Stimulated activated naive CD8-positive, alpha-beta T cell treated with anti-CD3 and anti-CD28 coated beads, Interleukin-15, Interleukin-2, amounts not matched to agents 100 U/mL and 50 U/mL, for 24 hours (primary cell): ENCODE data around the gene DCAF11.

ENCODE experiments used
- ATAC-seq: fragments of 150-1000 bp; cut with Tn5 transposase; one replicate; pipeline ENCODE4 v1.10.0; 2021
- DNase-seq: peaks from one replicate; pipeline ENCODE4 v3.0.0; 2021

The DCAF11 gene

DNA sequence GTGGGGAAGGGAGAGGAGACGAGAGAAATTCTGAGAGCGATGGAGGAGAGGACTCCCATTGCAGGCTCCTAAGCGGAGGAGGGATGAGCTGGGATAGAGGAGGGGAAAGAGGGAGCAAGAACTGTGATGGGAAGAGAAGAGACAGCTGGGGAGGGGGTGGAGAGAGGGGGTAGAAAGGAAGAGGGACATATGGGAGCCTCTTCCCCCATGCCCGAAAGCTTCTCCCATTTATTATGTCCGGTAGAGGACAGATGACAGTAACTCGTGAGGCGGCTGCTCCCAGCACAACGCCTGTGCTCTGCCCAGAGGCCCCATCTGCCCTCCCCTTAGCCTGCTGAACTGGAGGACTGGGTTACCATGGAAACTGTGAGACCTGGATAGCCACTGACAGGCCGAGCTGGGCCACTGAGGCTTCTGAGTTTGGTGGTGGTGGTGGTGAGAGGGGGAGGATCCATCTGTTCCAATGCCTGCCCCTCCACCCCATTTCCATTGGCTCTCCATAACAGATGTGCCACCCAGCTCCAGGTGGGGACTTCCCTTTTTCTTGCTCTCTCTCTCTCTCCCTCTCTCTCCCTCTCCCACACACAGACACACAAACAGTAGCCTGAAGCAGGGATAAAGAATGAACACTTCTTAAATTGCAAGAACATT, 35.0 kb upstream of the DCAF11 start:
- ATAC-seq, result no peak
- no peak for DNase-seq

DNA sequence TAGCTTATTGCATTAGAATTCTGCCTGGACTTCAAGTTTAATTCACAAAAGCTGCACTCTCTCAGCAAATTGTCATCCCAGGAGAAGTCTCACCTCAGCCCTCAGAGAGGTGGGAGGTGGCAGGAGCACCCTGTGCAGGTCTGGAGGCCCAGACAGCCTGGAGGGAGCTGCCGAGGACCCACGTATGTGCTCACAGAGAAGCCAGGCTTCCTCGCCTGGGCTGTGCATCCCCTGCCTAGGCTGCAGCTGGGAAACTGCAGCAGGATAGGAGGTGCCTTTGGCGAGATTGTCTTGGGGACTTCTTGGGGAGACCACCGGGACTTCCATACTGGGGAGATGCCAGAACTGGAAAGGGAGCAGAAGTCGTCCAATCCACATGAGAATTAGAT, 34.4 kb upstream of the DCAF11 start:
- no peak for ATAC-seq

GRCh38 chr14:24080888-24081738, 33.5 kb upstream of the DCAF11 start:
- DNase-seq (peak; percentile 73), ATAC-seq (peak; percentile 92)

More for the DNA sequence above, 34.4 kb upstream of the DCAF11 start:
- no peak for DNase-seq

DNA sequence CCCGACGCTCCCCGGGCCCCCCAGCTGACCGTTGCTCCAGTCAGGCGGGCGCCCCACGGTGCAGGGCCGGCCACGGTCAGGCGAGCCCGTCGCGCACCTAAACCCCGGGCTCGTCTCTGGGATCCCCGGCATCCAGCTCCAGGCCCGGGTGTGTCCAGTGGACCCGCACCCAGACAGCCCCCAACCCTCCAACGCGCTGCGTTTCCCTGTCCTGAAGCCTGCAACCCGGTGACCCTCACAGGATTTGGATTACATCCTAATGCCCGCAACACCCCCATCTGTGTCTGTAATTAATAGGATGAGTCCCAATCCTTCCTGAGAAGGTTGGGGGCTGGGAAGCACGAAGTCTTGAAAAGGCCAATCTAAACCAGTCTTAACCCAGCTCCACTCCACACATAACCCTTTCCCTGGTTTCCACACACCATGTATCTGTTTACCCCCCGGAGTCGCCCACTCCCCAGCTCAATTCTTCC, 32.8 kb upstream of the DCAF11 start:
- DNase-seq (no peak), ATAC-seq (no peak)

GRCh38 chr14:24082411-24083080, 32.0 kb upstream of the DCAF11 start:
- DNase-seq (no peak), ATAC-seq (no peak)

DNA sequence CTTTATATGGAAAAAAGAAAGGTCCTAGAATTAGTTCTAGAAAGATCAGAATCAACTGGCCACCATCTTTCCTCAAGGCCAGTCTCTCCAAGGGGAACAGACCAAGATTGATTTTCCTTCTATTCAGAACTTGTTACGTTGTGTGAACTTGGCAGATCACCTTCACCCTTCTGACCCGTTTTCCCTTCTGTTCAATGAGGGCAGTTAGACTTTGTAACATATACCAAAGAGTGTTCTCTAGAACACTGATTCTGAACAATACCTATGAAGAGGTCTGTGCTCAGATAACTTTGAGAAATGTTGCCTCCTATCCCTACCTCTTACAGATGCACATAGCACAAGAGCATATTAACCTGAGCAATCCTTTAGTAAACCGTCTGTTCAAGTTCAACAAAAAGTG, 31.1 kb upstream of the DCAF11 start:
- DNase-seq, result no peak
- ATAC-seq, result no peak

- DNase-seq (no peak), ATAC-seq (no peak)
These were observed 30.1 kb upstream of the DCAF11 start for GRCh38 chr14:24084440-24084839.

DNA sequence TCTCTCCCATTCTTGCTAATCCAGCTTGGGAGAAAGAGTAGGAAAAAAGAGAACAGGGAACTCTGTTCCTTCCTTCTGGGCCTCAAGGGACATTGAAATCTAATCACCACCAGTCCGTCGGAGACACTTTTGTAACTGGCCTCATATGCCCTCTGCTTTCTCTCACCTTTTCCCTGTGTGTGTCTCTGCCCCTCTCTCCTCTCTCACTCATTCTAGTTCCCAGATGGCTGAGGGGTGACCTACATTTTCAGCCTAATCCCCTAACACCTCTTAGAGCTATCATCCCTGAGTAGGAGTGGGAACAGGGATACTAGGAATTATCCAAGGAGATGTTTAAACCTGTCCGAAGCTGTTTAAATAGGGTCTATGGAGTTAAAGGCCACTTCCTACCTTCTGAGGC, 29.4 kb upstream of the DCAF11 start:
- DNase-seq, result no peak
- ATAC-seq, result no peak

DNA sequence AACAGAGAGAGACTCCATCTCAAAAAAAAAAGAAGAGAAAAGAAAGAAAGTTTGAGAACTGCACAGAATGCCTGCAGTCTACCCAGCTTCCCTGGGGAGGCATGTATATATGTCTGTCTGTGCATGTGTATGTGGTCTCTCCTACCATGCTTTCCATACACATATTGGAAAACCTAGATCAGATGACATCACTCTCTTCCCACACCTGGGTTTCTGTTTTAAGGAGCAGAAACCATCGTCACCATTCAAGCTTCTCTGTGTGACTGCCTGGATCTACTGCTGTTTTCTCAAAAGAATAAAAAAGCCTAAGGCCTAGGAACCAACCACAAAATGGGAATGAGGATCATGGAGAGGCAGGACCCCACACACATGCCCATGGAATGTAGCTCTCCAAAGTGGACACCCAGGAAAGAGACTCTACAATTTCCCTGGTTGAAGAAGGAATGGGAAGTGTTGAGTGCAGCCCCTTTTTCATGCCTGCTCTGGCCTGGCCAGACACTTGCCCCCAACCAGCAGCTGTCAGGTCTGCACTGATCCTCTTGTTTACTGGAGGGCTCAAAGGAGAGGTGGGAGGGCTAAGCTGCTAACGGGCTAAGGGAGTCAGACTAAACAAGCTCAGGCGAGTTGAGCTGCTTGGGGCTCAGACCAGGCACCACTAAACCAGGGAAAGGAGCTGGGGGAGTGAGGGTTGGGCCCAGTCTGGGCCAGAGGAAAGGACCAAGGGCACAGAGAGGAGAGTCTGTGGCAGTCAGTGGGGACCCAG, 28.2 kb upstream of the DCAF11 start:
- no peak for ATAC-seq

GRCh38 chr14:24087004-24087403, 27.6 kb upstream of the DCAF11 start:
- no peak for ATAC-seq
- no peak for DNase-seq

More for the DNA sequence above, 28.2 kb upstream of the DCAF11 start:
- no peak for DNase-seq

DNA sequence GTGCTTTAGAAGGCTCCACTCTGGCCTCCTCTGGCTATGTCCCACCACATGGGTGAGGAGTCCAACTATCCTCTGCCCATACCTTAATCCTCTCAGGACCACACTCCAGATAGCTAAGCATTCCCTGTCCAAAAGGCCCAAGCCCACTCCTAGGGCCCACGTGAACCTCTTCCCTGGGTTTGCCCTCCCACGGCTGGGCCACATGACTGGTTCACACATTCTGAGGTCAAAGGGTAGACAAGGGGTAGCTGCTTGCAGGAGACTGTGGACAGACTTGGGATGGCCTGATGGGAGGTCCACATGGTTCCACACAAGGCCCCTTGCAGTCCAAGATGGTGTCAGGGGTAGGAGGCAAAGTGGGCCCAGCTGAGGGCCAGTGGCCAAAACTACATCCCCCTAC, 26.5 kb upstream of the DCAF11 start:
- ATAC-seq (no peak), DNase-seq (no peak)

DNA sequence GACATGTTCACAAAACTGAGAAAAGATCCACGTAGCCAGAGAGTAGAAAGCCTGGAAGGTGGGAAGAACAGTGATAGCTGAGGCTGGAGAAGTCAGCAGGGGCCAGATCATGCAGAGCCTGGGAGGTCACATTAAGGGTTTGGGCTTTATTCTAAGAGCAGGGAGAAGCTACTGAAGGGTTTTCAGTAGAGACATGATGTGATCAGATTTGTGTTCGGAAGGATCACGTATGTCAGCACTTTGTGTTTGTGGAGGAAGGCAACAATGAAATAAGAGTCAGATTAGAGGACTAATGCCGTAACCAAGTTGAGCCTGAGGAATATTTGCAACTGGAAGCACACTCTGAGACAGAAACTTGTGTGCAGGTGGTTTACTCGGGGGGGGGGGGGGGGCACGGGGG, 24.7 kb upstream of the DCAF11 start:
- no peak for ATAC-seq
- DNase-seq, result no peak

DNA sequence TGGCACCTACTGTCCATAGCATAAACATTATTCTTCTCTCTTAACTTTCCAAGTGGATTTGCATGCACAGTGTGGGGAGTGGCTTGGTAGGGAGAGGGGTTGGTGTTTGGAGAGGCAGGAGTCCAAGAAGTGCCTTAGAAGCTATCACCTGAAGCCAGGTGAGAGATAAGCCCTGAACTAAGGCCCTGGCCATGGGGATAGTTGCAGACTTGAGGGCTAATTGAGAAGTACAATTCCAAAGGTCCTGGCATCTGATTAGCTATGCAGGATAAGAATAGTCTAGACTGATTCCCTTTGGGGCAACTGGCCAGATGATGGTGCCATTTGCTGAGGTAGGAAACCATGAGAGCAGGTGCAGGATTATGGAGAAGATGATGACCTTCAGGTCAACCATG, 22.5 kb upstream of the DCAF11 start:
- DNase-seq (no peak), ATAC-seq (no peak)

DNA sequence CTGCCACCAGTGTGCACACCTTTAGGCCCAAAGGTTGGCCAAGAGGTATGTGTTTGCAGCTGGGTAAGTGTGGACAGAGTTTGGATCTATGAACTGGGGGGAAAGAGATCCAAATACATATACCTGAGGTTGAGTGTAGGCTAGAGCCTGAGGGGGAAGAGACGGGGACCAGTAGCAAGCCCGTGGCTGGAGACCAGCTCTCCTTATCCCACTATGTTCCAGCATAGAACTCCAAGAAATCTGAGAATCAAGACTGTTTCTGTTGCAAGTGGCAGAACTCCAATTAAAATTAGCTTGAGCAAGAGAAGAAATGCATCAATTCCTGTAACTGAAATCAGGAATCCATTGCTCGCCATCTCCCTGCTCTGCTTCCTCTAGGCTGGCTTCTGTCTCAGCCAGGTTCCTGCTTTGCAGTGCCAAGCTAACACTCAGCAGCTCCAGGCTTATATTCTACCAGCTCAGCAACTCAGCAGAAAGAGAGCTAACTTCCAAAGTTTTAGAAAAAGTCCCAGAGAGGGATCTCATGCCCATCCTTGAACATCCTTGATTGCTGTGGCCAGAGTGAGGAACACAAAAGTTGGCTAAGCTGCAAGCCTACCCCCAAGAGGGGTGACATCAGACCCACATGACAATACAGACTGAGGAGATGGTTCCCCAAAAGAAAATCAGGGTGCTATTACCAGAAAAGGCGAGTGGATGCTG, 21.9 kb upstream of the DCAF11 start:
- DNase-seq (no peak), ATAC-seq (no peak)

DNA sequence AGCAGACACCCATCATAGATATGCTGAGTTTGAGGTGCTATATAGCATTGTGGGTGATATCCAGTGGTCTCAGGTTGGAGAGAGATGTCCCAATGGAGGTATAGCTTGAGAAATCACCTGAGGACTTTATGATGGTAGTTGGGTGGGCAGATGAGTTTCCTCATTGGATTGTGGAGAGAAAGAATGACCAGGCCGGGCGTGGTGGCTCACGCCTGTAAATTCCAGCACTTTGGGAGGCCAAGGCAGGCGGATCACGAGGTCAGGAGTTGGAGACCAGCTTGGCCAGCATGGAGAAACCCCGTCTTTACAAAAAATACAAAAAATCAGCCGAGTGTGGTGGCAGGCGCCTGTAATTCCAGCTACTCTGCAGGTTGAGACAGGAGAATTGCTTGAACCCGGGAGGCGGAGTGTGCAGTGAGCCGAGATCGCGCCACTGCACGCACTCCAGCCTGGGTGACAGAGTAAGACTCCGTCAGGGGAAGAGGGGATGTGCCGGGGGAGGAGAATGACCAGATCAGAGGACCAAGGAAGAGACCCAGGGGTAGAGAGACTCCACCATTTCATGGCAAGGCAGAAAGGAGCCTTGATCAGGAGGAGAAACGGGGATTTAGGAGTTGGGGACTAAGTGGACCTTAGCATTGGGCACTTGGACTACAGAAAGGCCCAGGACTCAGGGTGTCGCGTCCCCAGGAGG, 21.2 kb upstream of the DCAF11 start:
- no peak for DNase-seq
- no peak for ATAC-seq

- ATAC-seq, result peak; percentile 83
These were observed 20.4 kb upstream of the DCAF11 start, which contains the start of gene PCK2 for GRCh38 chr14:24093901-24094840. Gene PCK2 (plus strand): TSS chr14:24094311. CDS start chr14:24094406, 95 bp downstream.

DNA sequence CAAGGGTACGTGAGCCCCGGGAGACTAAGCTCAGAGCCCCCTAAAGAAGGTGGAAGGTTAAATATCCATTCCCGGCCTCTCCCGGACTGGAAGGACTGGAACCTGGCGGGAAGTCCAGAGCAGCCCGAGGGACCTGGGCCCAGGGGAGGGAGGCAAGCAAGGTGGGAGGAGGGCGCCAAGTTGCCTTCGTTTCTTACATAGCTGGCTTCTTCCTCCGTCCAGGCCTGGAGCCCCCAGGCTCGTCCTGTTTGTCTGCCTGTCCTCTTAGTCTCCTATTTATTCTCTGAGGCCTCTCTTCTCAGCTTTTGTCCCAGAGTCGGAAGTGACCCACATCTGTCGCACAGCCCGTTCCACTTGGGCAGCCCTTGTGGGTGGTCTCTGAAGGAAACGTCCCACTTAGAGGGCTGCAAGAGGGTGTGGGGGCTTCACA, 19.7 kb upstream of the DCAF11 start:
- ATAC-seq (no peak), DNase-seq (no peak)

More at GRCh38 chr14:24093901-24094840, 20.4 kb upstream of the DCAF11 start, which contains the start of gene PCK2:
- DNase-seq, result peak; percentile 92

DNA sequence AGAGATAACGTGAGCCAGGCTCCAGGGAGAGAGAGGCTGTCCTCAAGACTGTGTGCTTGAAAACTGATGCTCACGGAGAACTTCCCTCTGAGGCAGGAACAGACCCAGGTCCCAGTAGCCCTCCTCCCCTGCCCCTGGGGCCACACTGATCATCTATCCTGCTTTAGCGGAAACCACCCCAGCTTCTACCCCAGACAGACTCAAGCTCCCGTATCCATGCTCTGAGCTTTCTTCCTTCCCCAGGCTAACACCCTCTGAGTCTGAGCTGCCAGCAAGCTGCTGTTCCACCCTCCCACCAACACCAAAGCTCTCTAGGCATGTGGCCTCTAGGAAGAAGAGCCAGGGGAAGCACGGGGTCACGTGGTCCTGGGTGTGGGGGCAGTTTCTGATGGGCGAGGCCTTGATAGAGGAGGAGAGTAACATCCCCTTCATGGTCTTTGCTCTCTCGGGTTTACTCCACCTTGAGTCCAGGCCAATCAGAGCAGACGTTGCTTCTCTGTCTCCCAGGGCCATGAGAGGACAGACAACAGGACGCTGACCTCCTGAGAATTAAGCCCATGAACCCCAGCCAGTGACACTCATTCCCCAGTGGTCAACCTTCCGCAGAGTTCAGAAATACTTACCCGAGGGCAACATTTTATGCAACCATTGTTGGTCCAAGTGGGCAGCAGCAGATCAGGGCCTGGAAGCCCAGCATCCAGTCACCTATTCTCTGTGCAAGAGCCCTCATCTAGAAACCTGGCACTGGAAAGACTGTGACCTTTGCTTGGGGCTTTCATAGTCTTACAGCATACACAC, 19.1 kb upstream of the DCAF11 start:
- ATAC-seq (peak; percentile 66), DNase-seq (peak; percentile 80)
